Measurements from ENCODE around the gene FERD3L. TPM values are rescaled to one million over a fixed set of nuclear protein-coding genes. Genes with fewer than 3 reads are reported as not detected.

Gene FERD3L
- total and polyA plus RNA-seq, 2 donors (not counting 3 experiments of a cell fraction or from before 2014, with no cell fraction given) = not detected

DNA sequence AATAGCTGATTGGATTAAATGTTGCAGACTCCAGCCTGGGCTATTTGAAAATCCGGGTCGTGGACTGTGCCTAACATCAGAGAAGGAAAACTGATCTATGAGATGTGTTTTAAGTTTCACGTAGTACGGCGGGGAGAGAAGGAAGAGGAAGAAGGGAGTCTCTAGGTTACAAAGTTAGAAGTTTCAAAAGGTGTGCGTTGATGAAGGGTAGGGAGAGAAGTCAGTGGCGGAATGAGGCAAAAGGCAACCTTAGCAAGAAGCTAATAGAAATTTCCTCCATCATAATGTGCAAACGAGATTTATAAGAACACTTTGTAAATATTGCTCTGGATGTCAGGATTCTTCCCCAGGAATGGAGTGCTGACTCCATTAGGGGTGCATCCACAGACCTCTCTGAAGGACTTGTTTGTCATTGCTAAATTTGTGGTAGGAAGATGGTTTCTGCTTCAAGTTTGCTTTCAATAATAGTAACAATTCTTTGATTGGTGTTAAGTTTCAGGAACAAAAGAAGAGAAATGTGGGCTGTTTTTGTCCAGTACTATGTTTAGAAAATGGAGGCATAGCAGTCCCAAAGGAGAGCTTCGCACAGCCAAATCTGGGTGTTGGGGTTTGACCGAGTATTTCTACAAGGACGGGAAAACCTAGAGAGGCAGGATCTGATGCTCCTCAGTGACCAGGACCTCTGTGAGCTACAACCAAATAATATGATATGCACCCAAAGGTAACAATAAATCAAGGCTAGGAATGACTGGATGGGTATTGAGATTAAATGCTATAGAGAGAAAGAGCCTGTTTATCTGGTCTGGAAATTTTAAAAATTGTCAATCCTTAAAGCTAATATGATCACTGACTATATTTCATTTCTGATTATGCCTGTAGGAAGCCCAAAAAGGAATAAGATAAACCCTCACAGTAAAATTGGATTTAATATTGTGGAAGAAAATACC, 35.9 kb downstream of the FERD3L start:
- dilution Hi-C loops (cut with MboI; ENCODE audit: extremely low pct_ligation_motif_present, low sequenced_read_pairs) (no loop called here), intact Hi-C loops (cut with micrococcal nuclease) (loop anchor here (1.0 kb wide), 1 partner anchor 9 kb away; no protein-coding TSS in a partner anchor)
- TF ChIP-seq, protein P1, sequence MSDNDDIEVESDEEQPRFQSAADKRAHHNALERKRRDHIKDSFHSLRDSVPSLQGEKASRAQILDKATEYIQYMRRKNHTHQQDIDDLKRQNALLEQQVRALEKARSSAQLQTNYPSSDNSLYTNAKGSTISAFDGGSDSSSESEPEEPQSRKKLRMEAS (IDR thresholded peaks at IDR 0.05; ENCODE audit: insufficient read depth, insufficient read length) = no peak
- TF ChIP-seq EZH2 (IDR thresholded peaks at IDR 0.05; ENCODE audit: borderline replicate concordance, low read depth, low read length, severe bottlenecking) (no peak), POLR2A (IDR thresholded peaks at IDR 0.05; ENCODE audit: low read depth, low read length) (no peak), JUN (IDR thresholded peaks at IDR 0.05; ENCODE audit: borderline replicate concordance, insufficient read depth, insufficient read length, low read depth) (no peak), GATA2 (IDR thresholded peaks at IDR 0.05; ENCODE audit: insufficient read depth, insufficient read length, low read depth, low read length) (no peak), POLR2AphosphoS5 (IDR thresholded peaks at IDR 0.05; ENCODE audit: insufficient read depth, low read depth, low read length) (no peak), MYC (IDR thresholded peaks at IDR 0.05; ENCODE audit: low read depth, low read length) (no peak), FOS (IDR thresholded peaks at IDR 0.05; ENCODE audit: borderline replicate concordance, insufficient read depth, low read length) (no peak), CTCF (IDR thresholded peaks at IDR 0.05; ENCODE audit: extremely low read depth in 1 of 2, insufficient read depth in 1 of 2, low read depth in 1 of 2, low read length in 2 of 2) (no peak)
- H3K4me2 ChIP-seq (ENCODE audit: insufficient read depth, low read length) = no peak overlapping the region
- no peak for DNase-seq (ENCODE audit: low read depth, low spot score)
- no peaks in the 10 kb centered on the region for H3K9me1 ChIP-seq (replicated peaks; ENCODE audit: control insufficient read depth, extremely low read depth, insufficient read depth, low read length)
- H3K4me1 ChIP-seq (ENCODE audit: control insufficient read depth, extremely low read depth, insufficient read depth, low read length) = peaks cover 10% of the 10 kb centered on the region
- BruUV-seq (replicated peaks) = no TSS peak
- H3K9ac ChIP-seq (replicated peaks; ENCODE audit: extremely low read depth, insufficient read depth, low read length) = no peak overlapping the region
- H3K27ac ChIP-seq (ENCODE audit: insufficient read depth, low read depth, low read length) = no peak overlapping the region
- no peaks in the 10 kb centered on the region for H3K9me3 ChIP-seq (replicated peaks; ENCODE audit: control insufficient read depth, insufficient read depth, low read length)
- no peaks in the 10 kb centered on the region for H3K36me3 ChIP-seq (ENCODE audit: control insufficient read depth in 2 of 2, extremely low read depth in 1 of 2, insufficient read depth in 2 of 2, low read length in 2 of 2)
- no peaks in the 10 kb centered on the region for H4K20me1 ChIP-seq (replicated peaks; ENCODE audit: control insufficient read depth, extremely low read depth, insufficient read depth, low read length)
- ChIA-PET CTCF (interaction anchor here (0.9 kb wide), 1 partner anchor 13 kb away, joined by 3 read pairs; no protein-coding TSS in a partner anchor), POLR2A (no interaction called here)
- no peak for FAIRE-seq
- H3K4me3 ChIP-seq (replicated peaks in 1 of 3; ENCODE audit: insufficient read depth in 1 of 3, low read depth in 1 of 3, low read length in 3 of 3) = no peak overlapping the region
- no peak overlapping the region for H2AFZ ChIP-seq (ENCODE audit: low read depth, low read length)
- H3K79me2 ChIP-seq (ENCODE audit: control insufficient read depth, insufficient read depth, low read length) = no peaks in the 10 kb centered on the region
- peaks cover 91 to 100% of the 10 kb centered on the region in 2 experiments for H3K27me3 ChIP-seq (ENCODE audit: control insufficient read depth in 2 of 2, insufficient read depth in 2 of 2, low read length in 2 of 2)

All from endothelial cell of umbilical vein (primary cell).